WTC11 (cell line): ENCODE results near the gene ZNF335. TPM values are rescaled to one million over a fixed set of nuclear protein-coding genes. Genes with fewer than 3 reads are reported as not detected.

Experiments used
- ATF2 ChIP-seq: sonication (generic); formaldehyde crosslinking; IDR thresholded peaks from 2 replicates; pipeline ENCODE4 v1.8.1; 2022; ENCODE audit warnings: low read depth, missing genetic modification reagents, borderline replicate concordance
- CBFB ChIP-seq: sonication (generic); formaldehyde crosslinking; IDR thresholded peaks from 2 replicates; pipeline ENCODE4 v1.8.1; 2022; ENCODE audit warnings: mild to moderate bottlenecking, low read depth, missing genetic modification reagents
- CREB1 ChIP-seq: sonication (generic); formaldehyde crosslinking; IDR thresholded peaks from 2 replicates; pipeline ENCODE4 v1.8.0; 2023; ENCODE audit warnings: mild to moderate bottlenecking, missing genetic modification reagents
- CTCF ChIP-seq: fragments of 200-600 bp; IDR thresholded peaks from 2 replicates; pipeline ENCODE4 v1.8.0; 2022; ENCODE audit warnings: antibody characterized with exemption
- ERG ChIP-seq: fragments of 250-450 bp; sonication (Bioruptor Pico); IDR thresholded peaks from 2 replicates; pipeline ENCODE4 v1.8.0; 2021; ENCODE audit warnings: mild to moderate bottlenecking
- FOXK1 ChIP-seq: sonication (generic); formaldehyde crosslinking; IDR thresholded peaks from 2 replicates; pipeline ENCODE4 v1.8.0; 2022; ENCODE audit warnings: mild to moderate bottlenecking, moderate library complexity, missing genetic modification reagents
- FOXP1 ChIP-seq: sonication (generic); formaldehyde crosslinking; IDR thresholded peaks from 2 replicates; pipeline ENCODE4 v1.8.0; 2022; ENCODE audit warnings: missing genetic modification reagents, mild to moderate bottlenecking, moderate library complexity, borderline replicate concordance
- GRHL2 ChIP-seq: fragments of 250-450 bp; sonication (Bioruptor Pico); IDR thresholded peaks from 2 replicates; pipeline ENCODE4 v1.8.0; 2022; ENCODE audit warnings: mild to moderate bottlenecking, moderate library complexity; ENCODE audit not compliant: insufficient replicate concordance, severe bottlenecking
- JAZF1 ChIP-seq: fragments of 250-450 bp; sonication (Bioruptor Pico); IDR thresholded peaks from 2 replicates; pipeline ENCODE4 v1.9.0; 2021; ENCODE audit warnings: moderate library complexity, mild to moderate bottlenecking, inconsistent platforms
- JUN ChIP-seq: sonication (generic); formaldehyde crosslinking; IDR thresholded peaks from 2 replicates; pipeline ENCODE4 v1.8.0; 2023; ENCODE audit warnings: mild to moderate bottlenecking, missing genetic modification reagents
- MAX ChIP-seq: sonication (generic); formaldehyde crosslinking; IDR thresholded peaks from 2 replicates; pipeline ENCODE4 v1.8.0; 2022; ENCODE audit warnings: mild to moderate bottlenecking, missing genetic modification reagents
- NFYB ChIP-seq: sonication (generic); formaldehyde crosslinking; conservative IDR thresholded peaks from 2 replicates; pipeline ENCODE4 v1.8.0; 2022; ENCODE audit warnings: low read depth, missing genetic modification reagents
- NR1H2 ChIP-seq: sonication (generic); formaldehyde crosslinking; IDR thresholded peaks from 2 replicates; pipeline ENCODE4 v1.9.0; 2021; ENCODE audit warnings: mild to moderate bottlenecking, moderate library complexity, missing genetic modification reagents
- PRDM15 ChIP-seq: sonication (generic); formaldehyde crosslinking; IDR thresholded peaks from 2 replicates; pipeline ENCODE4 v1.8.0; 2022; ENCODE audit warnings: missing genetic modification reagents
- RELA ChIP-seq: sonication (generic); formaldehyde crosslinking; IDR thresholded peaks from 2 replicates; pipeline ENCODE4 v1.8.1; 2022; ENCODE audit warnings: missing genetic modification reagents, mild to moderate bottlenecking, borderline replicate concordance
- RORB ChIP-seq: fragments of 250-450 bp; sonication (Bioruptor Pico); IDR thresholded peaks from 2 replicates; pipeline ENCODE4 v1.9.0; 2021; ENCODE audit warnings: mild to moderate bottlenecking
- SMAD4 ChIP-seq: sonication (generic); formaldehyde crosslinking; IDR thresholded peaks from 2 replicates; pipeline ENCODE4 v1.8.0; 2022; ENCODE audit warnings: mild to moderate bottlenecking, missing genetic modification reagents
- TEAD1 ChIP-seq: sonication (generic); formaldehyde crosslinking; IDR thresholded peaks from 2 replicates; pipeline ENCODE4 v1.8.0; 2022; ENCODE audit warnings: mild to moderate bottlenecking, missing genetic modification reagents
- TP53 ChIP-seq: sonication (generic); formaldehyde crosslinking; IDR thresholded peaks from 2 replicates; pipeline ENCODE4 v1.8.1; 2023; ENCODE audit warnings: mild to moderate bottlenecking, missing genetic modification reagents
- USF2 ChIP-seq: sonication (generic); formaldehyde crosslinking; IDR thresholded peaks from 2 replicates; pipeline ENCODE4 v1.8.1; 2023; ENCODE audit warnings: mild to moderate bottlenecking, missing genetic modification reagents, moderate library complexity
- ZBTB21 ChIP-seq: sonication (generic); formaldehyde crosslinking; IDR thresholded peaks from 2 replicates; pipeline ENCODE4 v1.8.1; 2023; ENCODE audit warnings: mild to moderate bottlenecking, missing genetic modification reagents, borderline replicate concordance
- ZNF121 ChIP-seq: sonication (generic); formaldehyde crosslinking; IDR thresholded peaks from 2 replicates; pipeline ENCODE4 v1.8.0; 2023; ENCODE audit warnings: missing genetic modification reagents
- ZNF396 ChIP-seq: fragments of 250-450 bp; sonication (Bioruptor Pico); IDR thresholded peaks from 2 replicates; pipeline ENCODE4 v1.8.0; 2021; ENCODE audit warnings: mild to moderate bottlenecking, moderate library complexity, borderline replicate concordance
- ZNF423 ChIP-seq: fragments of 250-450 bp; sonication (Bioruptor Pico); IDR thresholded peaks from 2 replicates; pipeline ENCODE4 v2.1.2; 2022; ENCODE audit warnings: mild to moderate bottlenecking, moderate library complexity
- ZNF671 ChIP-seq: fragments of 250-450 bp; sonication (Bioruptor Pico); IDR thresholded peaks from 2 replicates; pipeline ENCODE4 v1.8.0; 2021; ENCODE audit warnings: mild to moderate bottlenecking
- total RNA-seq: library from RNA; stranded (reverse); gene quantifications from 3 replicates; pipeline ENCODE4 v1.2.3, GENCODE V29; 2021
- TF ChIP-seq, protein P1 (sequence below): sonication (generic); formaldehyde crosslinking; IDR thresholded peaks from 2 replicates; pipeline ENCODE4 v1.8.0; 2023; ENCODE audit warnings: mild to moderate bottlenecking, missing genetic modification reagents
- TF ChIP-seq, protein P2 (sequence below): sonication (generic); formaldehyde crosslinking; IDR thresholded peaks from 2 replicates; pipeline ENCODE4 v1.8.1; 2022; ENCODE audit warnings: mild to moderate bottlenecking, moderate library complexity, missing genetic modification reagents

ZNF335 gene
- total RNA-seq, 1 experiment from 2014 or later, result 20.0 TPM

DNA sequence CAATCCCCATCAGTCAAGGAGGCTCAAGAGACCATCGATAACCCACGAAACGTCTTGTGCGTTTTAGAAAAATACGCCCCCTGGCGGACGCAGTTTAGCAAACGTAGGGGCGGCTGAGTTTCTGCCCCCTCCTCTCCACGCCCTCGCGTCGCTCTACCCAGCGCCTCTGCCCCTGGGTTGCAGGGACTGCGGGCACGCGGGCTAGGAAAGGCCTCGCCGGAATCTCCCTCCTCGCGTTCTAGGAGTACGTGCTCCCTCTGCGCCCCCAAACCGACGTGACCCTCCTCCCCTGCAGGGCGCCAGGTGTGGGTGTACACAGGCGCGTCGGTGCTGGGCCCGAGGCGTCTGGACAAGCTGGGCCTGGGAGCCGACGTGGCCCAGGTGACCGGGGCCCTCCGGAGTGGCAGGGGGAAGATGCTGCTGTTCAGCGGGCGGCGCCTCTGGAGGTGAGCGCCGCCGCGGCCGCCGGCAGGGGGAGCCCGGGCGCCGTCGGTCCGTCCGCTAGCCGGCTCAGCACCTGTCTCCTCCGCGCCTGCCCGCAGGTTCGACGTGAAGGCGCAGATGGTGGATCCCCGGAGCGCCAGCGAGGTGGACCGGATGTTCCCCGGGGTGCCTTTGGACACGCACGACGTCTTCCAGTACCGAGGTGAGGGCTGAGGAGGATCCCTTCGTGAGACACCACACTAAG is 42.0 kb upstream of the ZNF335 start (continued):
- TF ChIP-seq TP53 (CRISPR knock-in tag) (peak; percentile 69; the same call in 1 of the 2 replicates), RELA (CRISPR knock-in tag) (no peak), CTCF (peak; percentile 83), GRHL2 (CRISPR knock-in tag) (no peak), JUN (CRISPR knock-in tag) (no peak), ERG (CRISPR knock-in tag) (no peak), ZNF396 (no peak), CBFB (CRISPR knock-in tag) (no peak), PRDM15 (no peak), JAZF1 (CRISPR knock-in tag) (no peak), ZBTB21 (no peak), USF2 (CRISPR knock-in tag) (no peak), NR1H2 (CRISPR knock-in tag) (no peak), CREB1 (CRISPR knock-in tag) (no peak), SMAD4 (peak; percentile 59; the same call in 1 of the 2 replicates), NFYB (CRISPR knock-in tag) (no peak), ZNF121 (CRISPR knock-in tag) (peak; percentile 90), ZNF671 (CRISPR knock-in tag) (no peak), ZNF423 (CRISPR knock-in tag) (peak; percentile 98), FOXK1 (CRISPR knock-in tag) (peak; percentile 49; the same call in 1 of the 2 replicates), RORB (CRISPR knock-in tag) (no peak), ATF2 (CRISPR knock-in tag) (no peak), TEAD1 (peak; percentile 18; the same call in 1 of the 2 replicates), FOXP1 (peak; percentile 79), MAX (CRISPR knock-in tag) (peak; percentile 94)
- TF ChIP-seq, protein P1, sequence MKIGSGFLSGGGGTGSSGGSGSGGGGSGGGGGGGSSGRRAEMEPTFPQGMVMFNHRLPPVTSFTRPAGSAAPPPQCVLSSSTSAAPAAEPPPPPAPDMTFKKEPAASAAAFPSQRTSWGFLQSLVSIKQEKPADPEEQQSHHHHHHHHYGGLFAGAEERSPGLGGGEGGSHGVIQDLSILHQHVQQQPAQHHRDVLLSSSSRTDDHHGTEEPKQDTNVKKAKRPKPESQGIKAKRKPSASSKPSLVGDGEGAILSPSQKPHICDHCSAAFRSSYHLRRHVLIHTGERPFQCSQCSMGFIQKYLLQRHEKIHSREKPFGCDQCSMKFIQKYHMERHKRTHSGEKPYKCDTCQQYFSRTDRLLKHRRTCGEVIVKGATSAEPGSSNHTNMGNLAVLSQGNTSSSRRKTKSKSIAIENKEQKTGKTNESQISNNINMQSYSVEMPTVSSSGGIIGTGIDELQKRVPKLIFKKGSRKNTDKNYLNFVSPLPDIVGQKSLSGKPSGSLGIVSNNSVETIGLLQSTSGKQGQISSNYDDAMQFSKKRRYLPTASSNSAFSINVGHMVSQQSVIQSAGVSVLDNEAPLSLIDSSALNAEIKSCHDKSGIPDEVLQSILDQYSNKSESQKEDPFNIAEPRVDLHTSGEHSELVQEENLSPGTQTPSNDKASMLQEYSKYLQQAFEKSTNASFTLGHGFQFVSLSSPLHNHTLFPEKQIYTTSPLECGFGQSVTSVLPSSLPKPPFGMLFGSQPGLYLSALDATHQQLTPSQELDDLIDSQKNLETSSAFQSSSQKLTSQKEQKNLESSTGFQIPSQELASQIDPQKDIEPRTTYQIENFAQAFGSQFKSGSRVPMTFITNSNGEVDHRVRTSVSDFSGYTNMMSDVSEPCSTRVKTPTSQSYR (CRISPR knock-in tag), result no peak
- TF ChIP-seq, protein P2, sequence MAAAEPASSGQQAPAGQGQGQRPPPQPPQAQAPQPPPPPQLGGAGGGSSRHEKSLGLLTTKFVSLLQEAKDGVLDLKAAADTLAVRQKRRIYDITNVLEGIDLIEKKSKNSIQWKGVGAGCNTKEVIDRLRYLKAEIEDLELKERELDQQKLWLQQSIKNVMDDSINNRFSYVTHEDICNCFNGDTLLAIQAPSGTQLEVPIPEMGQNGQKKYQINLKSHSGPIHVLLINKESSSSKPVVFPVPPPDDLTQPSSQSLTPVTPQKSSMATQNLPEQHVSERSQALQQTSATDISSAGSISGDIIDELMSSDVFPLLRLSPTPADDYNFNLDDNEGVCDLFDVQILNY (CRISPR knock-in tag), result peak; percentile 31; the same call in 1 of the 2 replicates
